ENCODE results near the gene PRRT3. TPM values are rescaled to one million over a fixed set of nuclear protein-coding genes. Genes with fewer than 3 reads are reported as not detected.

Gene PRRT3
- total and polyA plus RNA-seq, 9 of the 15 experiments (the other 6 are each of a cell fraction or from before 2014, with no cell fraction given), result 0.06 to 1.9 (median 1.2) TPM

DNA sequence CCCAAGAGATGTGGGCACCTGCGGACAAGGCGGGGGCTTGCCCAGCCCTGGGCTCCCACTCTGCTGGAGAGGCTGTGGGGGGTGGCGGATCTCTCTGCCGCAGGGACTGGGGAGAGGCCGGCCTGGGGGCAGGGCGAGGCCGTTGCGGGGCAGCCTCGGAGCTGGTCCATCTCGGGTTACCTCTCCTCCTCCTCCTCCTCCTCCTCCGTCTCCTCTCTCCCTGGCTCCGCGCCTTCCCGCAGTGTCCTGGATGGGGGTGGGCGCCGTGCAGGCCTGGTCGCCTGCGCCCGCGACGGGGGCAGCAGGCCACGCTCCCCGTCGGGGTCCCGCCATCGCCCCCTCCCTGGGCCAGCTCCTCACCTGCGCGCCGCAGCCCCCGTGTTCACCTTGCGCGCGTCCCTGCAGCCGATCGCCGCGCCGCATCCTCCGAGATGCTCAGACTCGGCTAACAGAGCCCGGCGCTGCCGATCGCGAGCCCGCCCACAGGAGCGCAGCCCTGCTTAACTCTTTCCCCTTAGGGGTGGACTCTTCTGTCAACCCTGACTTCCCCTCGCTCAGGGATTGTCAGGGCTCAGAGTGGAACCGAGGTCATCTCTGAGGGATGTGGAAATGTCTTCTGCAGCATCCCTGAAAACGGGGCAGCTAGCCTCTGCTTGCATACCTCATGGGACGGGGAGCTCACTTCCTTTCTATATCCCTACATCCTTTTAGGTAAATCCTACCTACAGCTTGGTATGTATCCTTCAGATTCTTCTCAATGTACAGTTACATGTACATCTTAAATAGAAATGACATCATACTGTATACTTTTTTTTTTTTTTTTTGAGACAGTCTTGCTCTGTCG, at the start of gene PRRT3 (continued):
- TF ChIP-seq ZNF384 (IDR thresholded peaks at IDR 0.05; ENCODE audit: low read depth, low read length) (no peak), ZBTB1 (CRISPR knock-in tag; IDR thresholded peaks at IDR 0.05; ENCODE audit: borderline replicate concordance, low read depth) (no peak; the same call in 1 of the 2 replicates), ZNF76 (CRISPR knock-in tag; IDR thresholded peaks at IDR 0.05; ENCODE audit: borderline replicate concordance) (no peak), RBM17 (IDR thresholded peaks at IDR 0.05; ENCODE audit: borderline replicate concordance, low read depth, low read length) (no peak), SRSF1 (IDR thresholded peaks at IDR 0.05; ENCODE audit: low read depth, low read length) (no peak), ZBTB17 (CRISPR knock-in tag; IDR thresholded peaks at IDR 0.05) (peak; percentile 99), NR1H2 (CRISPR knock-in tag; IDR thresholded peaks at IDR 0.05) (no peak), FOXK2 (conservative IDR thresholded peaks at IDR 0.05 in 1 of 2, IDR thresholded peaks at IDR 0.05 in 1 of 2; ENCODE audit: low read depth in 2 of 2) (no peak), RFX1 (IDR thresholded peaks at IDR 0.05) (no peak), SRSF3 (IDR thresholded peaks at IDR 0.05; ENCODE audit: insufficient read depth, low read length) (no peak), YY1 (IDR thresholded peaks at IDR 0.05; ENCODE audit: borderline replicate concordance in 1 of 3, control insufficient read depth in 1 of 3, extremely low read depth in 1 of 3, insufficient read depth in 3 of 3, insufficient read length in 1 of 3, insufficient replicate concordance in 2 of 3, low read depth in 1 of 3, low read length in 2 of 3) (no peak), SMARCC2 (IDR thresholded peaks at IDR 0.05; ENCODE audit: low read depth) (no peak), PBX2 (CRISPR knock-in tag; IDR thresholded peaks at IDR 0.05; ENCODE audit: low read depth) (no peak), PBX2 (tag; conservative IDR thresholded peaks at IDR 0.05; ENCODE audit: low read depth) (no peak), SMAD3 (CRISPR knock-in tag; conservative IDR thresholded peaks at IDR 0.05) (no peak), RAD51 (IDR thresholded peaks at IDR 0.05; ENCODE audit: borderline replicate concordance, low read depth) (no peak), EZH2 (IDR thresholded peaks at IDR 0.05; ENCODE audit: borderline replicate concordance, low read depth, low read length) (no peak), SAP30 (IDR thresholded peaks at IDR 0.05; ENCODE audit: borderline replicate concordance, insufficient read depth, low read depth, low read length, poor library complexity, severe bottlenecking) (no peak), HDAC1 (IDR thresholded peaks at IDR 0.05) (peak; percentile 36 to 79; a peak in 2 of 4 replicates), CHD4 (IDR thresholded peaks at IDR 0.05; ENCODE audit: insufficient read depth, insufficient replicate concordance, low read depth, low read length, poor library complexity, severe bottlenecking) (no peak), TARDBP (IDR thresholded peaks at IDR 0.05) (no peak), BRD9 (IDR thresholded peaks at IDR 0.05; ENCODE audit: low read depth, partially characterized antibody) (no peak), ATF7 (IDR thresholded peaks at IDR 0.05) (peak; percentile 53; the same call in 1 of the 2 replicates)
- TF ChIP-seq, protein P1, sequence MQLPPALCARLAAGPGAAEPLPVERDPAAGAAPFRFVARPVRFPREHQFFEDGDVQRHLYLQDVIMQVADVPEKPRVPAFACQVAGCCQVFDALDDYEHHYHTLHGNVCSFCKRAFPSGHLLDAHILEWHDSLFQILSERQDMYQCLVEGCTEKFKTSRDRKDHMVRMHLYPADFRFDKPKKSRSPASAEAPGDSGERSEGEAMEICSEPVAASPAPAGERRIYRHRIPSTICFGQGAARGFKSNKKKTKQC (CRISPR knock-in tag; IDR thresholded peaks at IDR 0.05), result 0 out of 2 replicates have a peak, but pooled peaks have one; percentile 72

Data from K562 (cell line).